Measurements from ENCODE around the gene ATL3.

- TF ChIP-seq EZH2 (IDR thresholded peaks at IDR 0.05; ENCODE audit: borderline replicate concordance, insufficient read depth, low read length, poor library complexity, severe bottlenecking), result no peak
- no peak for TF ChIP-seq EP300 (conservative IDR thresholded peaks at IDR 0.05; ENCODE audit: poor library complexity, severe bottlenecking)
- TF ChIP-seq, protein P1, sequence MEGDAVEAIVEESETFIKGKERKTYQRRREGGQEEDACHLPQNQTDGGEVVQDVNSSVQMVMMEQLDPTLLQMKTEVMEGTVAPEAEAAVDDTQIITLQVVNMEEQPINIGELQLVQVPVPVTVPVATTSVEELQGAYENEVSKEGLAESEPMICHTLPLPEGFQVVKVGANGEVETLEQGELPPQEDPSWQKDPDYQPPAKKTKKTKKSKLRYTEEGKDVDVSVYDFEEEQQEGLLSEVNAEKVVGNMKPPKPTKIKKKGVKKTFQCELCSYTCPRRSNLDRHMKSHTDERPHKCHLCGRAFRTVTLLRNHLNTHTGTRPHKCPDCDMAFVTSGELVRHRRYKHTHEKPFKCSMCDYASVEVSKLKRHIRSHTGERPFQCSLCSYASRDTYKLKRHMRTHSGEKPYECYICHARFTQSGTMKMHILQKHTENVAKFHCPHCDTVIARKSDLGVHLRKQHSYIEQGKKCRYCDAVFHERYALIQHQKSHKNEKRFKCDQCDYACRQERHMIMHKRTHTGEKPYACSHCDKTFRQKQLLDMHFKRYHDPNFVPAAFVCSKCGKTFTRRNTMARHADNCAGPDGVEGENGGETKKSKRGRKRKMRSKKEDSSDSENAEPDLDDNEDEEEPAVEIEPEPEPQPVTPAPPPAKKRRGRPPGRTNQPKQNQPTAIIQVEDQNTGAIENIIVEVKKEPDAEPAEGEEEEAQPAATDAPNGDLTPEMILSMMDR (IDR thresholded peaks at IDR 0.05; ENCODE audit: poor library complexity, severe bottlenecking), result no peak
- TF ChIP-seq POLR2AphosphoS5 (IDR thresholded peaks at IDR 0.05), result no peak
- TF ChIP-seq, protein P2, sequence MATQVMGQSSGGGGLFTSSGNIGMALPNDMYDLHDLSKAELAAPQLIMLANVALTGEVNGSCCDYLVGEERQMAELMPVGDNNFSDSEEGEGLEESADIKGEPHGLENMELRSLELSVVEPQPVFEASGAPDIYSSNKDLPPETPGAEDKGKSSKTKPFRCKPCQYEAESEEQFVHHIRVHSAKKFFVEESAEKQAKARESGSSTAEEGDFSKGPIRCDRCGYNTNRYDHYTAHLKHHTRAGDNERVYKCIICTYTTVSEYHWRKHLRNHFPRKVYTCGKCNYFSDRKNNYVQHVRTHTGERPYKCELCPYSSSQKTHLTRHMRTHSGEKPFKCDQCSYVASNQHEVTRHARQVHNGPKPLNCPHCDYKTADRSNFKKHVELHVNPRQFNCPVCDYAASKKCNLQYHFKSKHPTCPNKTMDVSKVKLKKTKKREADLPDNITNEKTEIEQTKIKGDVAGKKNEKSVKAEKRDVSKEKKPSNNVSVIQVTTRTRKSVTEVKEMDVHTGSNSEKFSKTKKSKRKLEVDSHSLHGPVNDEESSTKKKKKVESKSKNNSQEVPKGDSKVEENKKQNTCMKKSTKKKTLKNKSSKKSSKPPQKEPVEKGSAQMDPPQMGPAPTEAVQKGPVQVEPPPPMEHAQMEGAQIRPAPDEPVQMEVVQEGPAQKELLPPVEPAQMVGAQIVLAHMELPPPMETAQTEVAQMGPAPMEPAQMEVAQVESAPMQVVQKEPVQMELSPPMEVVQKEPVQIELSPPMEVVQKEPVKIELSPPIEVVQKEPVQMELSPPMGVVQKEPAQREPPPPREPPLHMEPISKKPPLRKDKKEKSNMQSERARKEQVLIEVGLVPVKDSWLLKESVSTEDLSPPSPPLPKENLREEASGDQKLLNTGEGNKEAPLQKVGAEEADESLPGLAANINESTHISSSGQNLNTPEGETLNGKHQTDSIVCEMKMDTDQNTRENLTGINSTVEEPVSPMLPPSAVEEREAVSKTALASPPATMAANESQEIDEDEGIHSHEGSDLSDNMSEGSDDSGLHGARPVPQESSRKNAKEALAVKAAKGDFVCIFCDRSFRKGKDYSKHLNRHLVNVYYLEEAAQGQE (IDR thresholded peaks at IDR 0.05; ENCODE audit: borderline replicate concordance), result no peak
- TF ChIP-seq TAF1 (IDR thresholded peaks at IDR 0.05; ENCODE audit: low read depth), result no peak
- TF ChIP-seq MXI1 (conservative IDR thresholded peaks at IDR 0.05; ENCODE audit: poor library complexity, severe bottlenecking), result no peak
- no peak for TF ChIP-seq SMC3 (conservative IDR thresholded peaks at IDR 0.05; ENCODE audit: poor library complexity)
These were observed 71.7 kb downstream of the ATL3 start for GRCh38 chr11:63599211-63600122.

Measured in neural cell (in vitro differentiated cells).